ENCODE results near the gene HCFC1R1. TPM values are rescaled to one million over a fixed set of nuclear protein-coding genes. Genes with fewer than 3 reads are reported as not detected.

Gene HCFC1R1
- total RNA-seq, 1 experiment from 2014 or later, result 76.0 TPM

DNA sequence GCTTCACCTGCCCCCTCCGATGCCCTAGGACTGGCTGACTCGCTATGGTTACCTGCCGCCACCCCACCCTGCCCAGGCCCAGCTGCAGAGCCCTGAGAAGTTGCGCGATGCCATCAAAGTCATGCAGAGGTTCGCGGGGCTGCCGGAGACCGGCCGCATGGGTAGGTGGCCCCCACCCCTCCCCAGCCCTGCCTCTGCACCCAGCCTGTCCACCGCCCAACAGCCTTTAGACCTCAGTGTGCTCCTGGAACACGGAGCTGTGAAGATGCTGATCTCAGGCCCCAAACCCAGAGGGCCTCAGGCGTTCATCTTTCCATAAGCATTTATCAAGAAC lies 23.6 kb upstream of the HCFC1R1 start:
- H3K27ac Mint-ChIP-seq, result no peak overlapping the region
- peaks cover 10% of the 10 kb centered on the region for H3K36me3 Mint-ChIP-seq
- POLR2A ChIA-PET, result interaction anchor here (0.8 to 2.5 kb wide), 7 partner anchors 9 to 87 kb away, joined by 3 to 8 read pairs (median 4); partner anchors contain the start of gene ZNF213
- CTCF ChIA-PET, result interaction anchor here (0.8 to 5.8 kb wide), 12 partner anchors 8 to 84 kb away, joined by 3 to 86 read pairs (median 5); partner anchors contain the start of gene TNFRSF12A
- 0 out of 2 replicates have a peak, but pooled peaks cover 4% of the 10 kb centered on the region for H3K9me3 Mint-ChIP-seq
- H3K4me3 Mint-ChIP-seq, result peak overlapping the region; percentile 78
- DNase-seq (ENCODE audit: low spot score) (no peak), ATAC-seq (peak; percentile 19)
- no peak for TF ChIP-seq ZBTB43 (CRISPR knock-in tag; IDR thresholded peaks at IDR 0.05)
- TF ChIP-seq PRRX2 (CRISPR knock-in tag; IDR thresholded peaks at IDR 0.05), result no peak
- no peak for TF ChIP-seq ZNF671 (CRISPR knock-in tag; IDR thresholded peaks at IDR 0.05)
- no peak for TF ChIP-seq ZNF416 (CRISPR knock-in tag; IDR thresholded peaks at IDR 0.05)
- TF ChIP-seq, protein P1, sequence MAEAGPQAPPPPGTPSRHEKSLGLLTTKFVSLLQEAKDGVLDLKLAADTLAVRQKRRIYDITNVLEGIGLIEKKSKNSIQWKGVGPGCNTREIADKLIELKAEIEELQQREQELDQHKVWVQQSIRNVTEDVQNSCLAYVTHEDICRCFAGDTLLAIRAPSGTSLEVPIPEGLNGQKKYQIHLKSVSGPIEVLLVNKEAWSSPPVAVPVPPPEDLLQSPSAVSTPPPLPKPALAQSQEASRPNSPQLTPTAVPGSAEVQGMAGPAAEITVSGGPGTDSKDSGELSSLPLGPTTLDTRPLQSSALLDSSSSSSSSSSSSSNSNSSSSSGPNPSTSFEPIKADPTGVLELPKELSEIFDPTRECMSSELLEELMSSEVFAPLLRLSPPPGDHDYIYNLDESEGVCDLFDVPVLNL (CRISPR knock-in tag; IDR thresholded peaks at IDR 0.05; ENCODE audit: borderline replicate concordance, low read depth), result peak; percentile 62; the same call in 1 of the 2 replicates
- TF ChIP-seq NFE2L1 (CRISPR knock-in tag; IDR thresholded peaks at IDR 0.05), result no peak
- no peak for TF ChIP-seq JUN (CRISPR knock-in tag; IDR thresholded peaks at IDR 0.05)
- TF ChIP-seq NR1H2 (CRISPR knock-in tag; IDR thresholded peaks at IDR 0.05), result no peak
- 0 out of 2 replicates have a peak, but pooled peaks have one; percentile 44 for TF ChIP-seq SP1 (CRISPR knock-in tag; conservative IDR thresholded peaks at IDR 0.05)
- no peak for TF ChIP-seq ZNF263 (CRISPR knock-in tag; IDR thresholded peaks at IDR 0.05; ENCODE audit: low read depth)
- TF ChIP-seq MLX (CRISPR knock-in tag; IDR thresholded peaks at IDR 0.05), result no peak
- TF ChIP-seq CREB1 (CRISPR knock-in tag; IDR thresholded peaks at IDR 0.05), result no peak
- TF ChIP-seq GTF2I (CRISPR knock-in tag; conservative IDR thresholded peaks at IDR 0.05), result no peak
- TF ChIP-seq, protein P2, sequence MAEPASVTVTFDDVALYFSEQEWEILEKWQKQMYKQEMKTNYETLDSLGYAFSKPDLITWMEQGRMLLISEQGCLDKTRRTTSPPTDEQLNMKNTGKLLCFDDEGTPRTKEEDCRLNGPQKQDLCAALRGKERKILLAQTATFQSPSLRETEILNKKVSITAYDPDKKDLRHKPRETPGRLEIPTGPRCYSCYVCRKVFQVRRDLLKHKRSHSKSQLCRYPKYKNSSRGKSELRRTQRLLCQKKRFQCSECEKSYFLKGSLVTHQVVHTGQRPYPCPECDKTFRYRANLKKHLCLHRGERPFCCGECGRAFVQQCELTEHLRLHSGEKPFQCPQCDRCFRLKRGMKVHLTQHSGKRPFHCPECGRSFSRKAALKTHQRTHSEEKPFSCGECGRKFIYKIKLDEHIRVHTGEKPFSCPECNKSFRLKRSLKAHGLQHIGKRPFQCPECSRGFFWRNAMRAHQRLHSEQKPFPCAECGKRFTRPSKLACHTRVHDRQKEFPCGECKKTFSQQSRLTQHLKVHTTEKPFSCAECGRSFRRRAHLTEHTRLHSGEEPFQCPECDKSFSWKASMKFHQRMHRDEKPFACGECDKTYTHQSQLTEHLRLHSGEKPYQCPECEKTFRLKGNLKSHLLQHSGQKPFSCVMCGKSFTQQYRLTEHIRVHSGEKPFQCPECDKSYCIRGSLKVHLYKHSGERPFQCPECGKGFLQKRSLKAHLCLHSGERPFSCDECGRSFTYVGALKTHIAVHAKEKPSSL (CRISPR knock-in tag; conservative IDR thresholded peaks at IDR 0.05), result no peak
- no peak for TF ChIP-seq GABPB1 (CRISPR knock-in tag; IDR thresholded peaks at IDR 0.05)
- peaks cover 33% of the 10 kb centered on the region for H3K27me3 Mint-ChIP-seq (ENCODE audit: low read depth)
- H3K4me1 Mint-ChIP-seq, result peaks cover 17% of the 10 kb centered on the region

- peak; percentile 22 for ATAC-seq
- CTCF ChIA-PET, result interaction anchor here (0.6 to 5.8 kb wide), 12 partner anchors 8 to 130 kb away, joined by 3 to 86 read pairs (median 5); partner anchors contain the start of gene TNFRSF12A
- DNase-seq (ENCODE audit: low spot score), result no peak
- POLR2A ChIA-PET, result interaction anchor here (0.8 to 2.5 kb wide), 7 partner anchors 9 to 88 kb away, joined by 3 to 8 read pairs (median 4); partner anchors contain the start of gene ZNF213
- no peaks in the 10 kb centered on the region for H3K9me3 Mint-ChIP-seq
- peaks cover 33% of the 10 kb centered on the region for H3K27me3 Mint-ChIP-seq (ENCODE audit: low read depth)
- H3K4me3 Mint-ChIP-seq, result peak overlapping the region; percentile 78
- peaks cover 13% of the 10 kb centered on the region for H3K4me1 Mint-ChIP-seq
- H3K27ac Mint-ChIP-seq, result no peak overlapping the region
- H3K36me3 Mint-ChIP-seq, result peaks cover 7% of the 10 kb centered on the region
- TF ChIP-seq, protein P3, sequence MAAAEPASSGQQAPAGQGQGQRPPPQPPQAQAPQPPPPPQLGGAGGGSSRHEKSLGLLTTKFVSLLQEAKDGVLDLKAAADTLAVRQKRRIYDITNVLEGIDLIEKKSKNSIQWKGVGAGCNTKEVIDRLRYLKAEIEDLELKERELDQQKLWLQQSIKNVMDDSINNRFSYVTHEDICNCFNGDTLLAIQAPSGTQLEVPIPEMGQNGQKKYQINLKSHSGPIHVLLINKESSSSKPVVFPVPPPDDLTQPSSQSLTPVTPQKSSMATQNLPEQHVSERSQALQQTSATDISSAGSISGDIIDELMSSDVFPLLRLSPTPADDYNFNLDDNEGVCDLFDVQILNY (CRISPR knock-in tag; IDR thresholded peaks at IDR 0.05), result peak; percentile 26; the same call in 1 of the 2 replicates
- TF ChIP-seq MXD4 (CRISPR knock-in tag; IDR thresholded peaks at IDR 0.05; ENCODE audit: borderline replicate concordance), result no peak
- no peak for TF ChIP-seq RORB (CRISPR knock-in tag; IDR thresholded peaks at IDR 0.05)
- 0 out of 2 replicates have a peak, but pooled peaks have one; percentile 56 for TF ChIP-seq ELF4 (CRISPR knock-in tag; IDR thresholded peaks at IDR 0.05; ENCODE audit: low read depth)
- peak; percentile 50; the same call in 1 of the 2 replicates for TF ChIP-seq ARID4B (CRISPR knock-in tag; IDR thresholded peaks at IDR 0.05; ENCODE audit: borderline replicate concordance)
- 0 out of 2 replicates have a peak, but pooled peaks have one; percentile 34 for TF ChIP-seq ZNF317 (CRISPR knock-in tag; IDR thresholded peaks at IDR 0.05; ENCODE audit: borderline replicate concordance, low read depth)
- TF ChIP-seq TEAD4 (CRISPR knock-in tag; IDR thresholded peaks at IDR 0.05), result no peak
- 0 out of 2 replicates have a peak, but pooled peaks have one; percentile 6 for TF ChIP-seq ZNF423 (CRISPR knock-in tag; IDR thresholded peaks at IDR 0.05)
These were observed 23.1 kb upstream of the HCFC1R1 start for GRCh38 chr16:3046641-3047386.
